ENCODE data around the gene BTRC.

Gene BTRC

DNA sequence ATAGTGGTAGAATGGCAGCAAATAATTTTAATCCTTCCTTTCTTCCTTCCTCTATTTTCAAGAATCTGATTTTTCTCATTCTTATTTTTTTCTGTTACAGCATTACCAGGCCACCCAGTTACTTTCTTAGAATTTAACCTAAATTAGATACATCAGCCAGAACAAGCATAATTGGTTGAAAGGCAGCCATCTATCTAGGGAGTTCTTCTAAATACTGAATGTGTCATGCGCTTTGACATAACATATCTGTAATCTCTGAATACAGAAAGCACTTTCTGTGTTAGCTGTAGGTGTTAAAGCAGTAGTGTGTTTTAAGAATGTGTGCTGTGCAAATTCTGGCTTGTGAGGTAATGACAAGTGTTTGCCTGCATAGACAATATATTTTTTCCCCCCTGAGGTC lies 97.3 kb downstream of the BTRC start:
- peaks cover 33% of the 10 kb centered on the region for H3K4me1 Mint-ChIP-seq (ENCODE audit: low read depth)
- no peak overlapping the region for H3K4me3 Mint-ChIP-seq
- DNase-seq (ENCODE audit: low spot score), result no peak
- peaks cover 15% of the 10 kb centered on the region for H3K27me3 Mint-ChIP-seq (ENCODE audit: low read depth)
- H3K36me3 Mint-ChIP-seq (ENCODE audit: low read depth), result no peaks in the 10 kb centered on the region
- no peaks in the 10 kb centered on the region for H3K9me3 Mint-ChIP-seq
- H3K27ac Mint-ChIP-seq, result no peak overlapping the region

DNA sequence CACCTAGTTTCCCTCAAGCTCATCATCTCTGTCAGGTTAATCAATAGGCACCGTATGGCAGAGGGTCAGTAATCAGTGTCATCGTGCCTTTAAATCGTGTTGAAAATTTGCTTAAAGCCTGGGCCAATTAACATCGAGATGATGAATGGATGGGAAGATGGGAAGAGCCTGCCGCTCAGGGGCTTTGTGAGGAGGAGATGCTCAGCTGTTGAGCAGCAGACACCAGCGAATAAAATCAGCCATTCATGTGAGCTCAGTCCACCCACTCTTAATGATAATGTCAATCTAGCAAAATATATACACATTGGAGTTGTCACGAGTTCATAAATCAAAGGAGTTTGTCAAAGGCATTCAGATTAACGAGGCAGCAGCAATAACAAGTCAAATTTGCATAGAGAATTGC lies 97.7 kb downstream of the BTRC start:
- no peak overlapping the region for H3K27ac Mint-ChIP-seq
- no peaks in the 10 kb centered on the region for H3K9me3 Mint-ChIP-seq
- H3K27me3 Mint-ChIP-seq (ENCODE audit: low read depth), result peaks cover 14% of the 10 kb centered on the region
- H3K4me3 Mint-ChIP-seq, result no peak overlapping the region
- no peak for DNase-seq (ENCODE audit: low spot score)
- peaks cover 33% of the 10 kb centered on the region for H3K4me1 Mint-ChIP-seq (ENCODE audit: low read depth)
- no peaks in the 10 kb centered on the region for H3K36me3 Mint-ChIP-seq (ENCODE audit: low read depth)

DNA sequence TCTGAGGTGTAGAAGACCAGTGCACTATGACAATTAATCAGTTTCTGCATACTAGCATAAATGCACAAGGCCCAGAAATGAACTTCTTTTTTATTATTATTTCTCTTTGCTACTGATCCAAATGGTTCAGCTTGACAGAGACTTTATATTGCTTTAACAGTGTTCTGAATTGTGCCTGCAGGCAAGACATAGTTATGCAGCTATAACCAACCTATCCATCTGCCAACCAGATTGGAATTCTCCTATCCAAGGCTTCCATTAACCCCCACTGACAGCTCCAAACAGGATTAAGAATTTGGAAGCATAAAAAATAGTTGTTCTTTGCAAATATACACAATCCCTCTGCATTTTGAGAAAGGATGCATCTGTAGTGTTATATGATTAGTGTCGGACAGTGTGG lies 98.2 kb downstream of the BTRC start:
- H3K27ac Mint-ChIP-seq, result no peak overlapping the region
- H3K36me3 Mint-ChIP-seq (ENCODE audit: low read depth), result peaks cover 1% of the 10 kb centered on the region
- no peak overlapping the region for H3K4me3 Mint-ChIP-seq
- no peak for DNase-seq (ENCODE audit: low spot score)
- peaks cover 33% of the 10 kb centered on the region for H3K4me1 Mint-ChIP-seq (ENCODE audit: low read depth)
- H3K9me3 Mint-ChIP-seq, result no peaks in the 10 kb centered on the region
- H3K27me3 Mint-ChIP-seq (ENCODE audit: low read depth), result peaks cover 15% of the 10 kb centered on the region

DNA sequence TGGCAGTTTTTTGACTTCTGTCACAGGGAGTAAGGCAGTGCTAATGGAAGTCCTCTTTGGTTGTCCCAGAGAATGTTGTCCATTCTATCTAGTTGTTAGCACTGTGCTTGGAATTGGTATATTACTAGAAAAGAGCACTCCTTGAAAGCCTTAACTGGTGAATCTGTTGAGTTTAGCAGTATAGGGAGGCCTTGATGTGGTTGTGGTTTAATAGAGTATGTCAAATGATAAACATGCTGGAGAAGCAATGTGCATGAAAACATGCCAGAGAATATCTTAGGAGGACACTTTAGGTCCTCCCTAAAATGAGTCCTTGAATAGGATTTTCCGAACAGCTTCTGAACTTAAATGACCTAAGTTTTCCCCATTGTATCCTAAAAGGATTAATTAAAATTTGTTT lies 98.6 kb downstream of the BTRC start:
- Mint-ChIP-seq H3K36me3 (ENCODE audit: low read depth) (peaks cover 2% of the 10 kb centered on the region), H3K4me1 (ENCODE audit: low read depth) (peaks cover 33% of the 10 kb centered on the region), H3K27me3 (ENCODE audit: low read depth) (peaks cover 17% of the 10 kb centered on the region), H3K27ac (no peak overlapping the region), H3K4me3 (no peak overlapping the region), H3K9me3 (no peaks in the 10 kb centered on the region)
- no peak for DNase-seq (ENCODE audit: low spot score)

DNA sequence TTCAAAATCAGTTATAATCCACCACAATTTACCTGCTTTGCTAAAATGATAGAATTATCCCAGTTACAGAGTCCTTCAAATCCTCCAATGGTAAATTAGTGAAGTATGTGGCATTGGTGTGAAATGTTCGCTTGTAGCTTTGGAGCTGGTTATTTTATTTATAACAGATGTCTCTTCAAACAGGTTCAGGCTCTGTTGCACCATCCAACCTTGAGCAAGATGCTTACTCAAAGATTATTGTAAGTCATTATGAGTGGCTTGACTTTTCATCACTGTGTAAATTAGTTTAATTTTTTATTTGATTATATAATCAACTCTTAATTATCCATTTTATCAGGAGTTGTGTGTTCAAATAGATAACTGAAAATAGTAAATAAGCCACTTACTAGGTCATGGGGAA lies 99.4 kb downstream of the BTRC start:
- H3K27me3 Mint-ChIP-seq (ENCODE audit: low read depth), result peaks cover 17% of the 10 kb centered on the region
- H3K36me3 Mint-ChIP-seq (ENCODE audit: low read depth), result peaks cover 2% of the 10 kb centered on the region
- no peak overlapping the region for H3K4me3 Mint-ChIP-seq
- H3K27ac Mint-ChIP-seq, result no peak overlapping the region
- H3K4me1 Mint-ChIP-seq (ENCODE audit: low read depth), result peaks cover 33% of the 10 kb centered on the region
- H3K9me3 Mint-ChIP-seq, result no peaks in the 10 kb centered on the region
- DNase-seq (ENCODE audit: low spot score), result no peak

DNA sequence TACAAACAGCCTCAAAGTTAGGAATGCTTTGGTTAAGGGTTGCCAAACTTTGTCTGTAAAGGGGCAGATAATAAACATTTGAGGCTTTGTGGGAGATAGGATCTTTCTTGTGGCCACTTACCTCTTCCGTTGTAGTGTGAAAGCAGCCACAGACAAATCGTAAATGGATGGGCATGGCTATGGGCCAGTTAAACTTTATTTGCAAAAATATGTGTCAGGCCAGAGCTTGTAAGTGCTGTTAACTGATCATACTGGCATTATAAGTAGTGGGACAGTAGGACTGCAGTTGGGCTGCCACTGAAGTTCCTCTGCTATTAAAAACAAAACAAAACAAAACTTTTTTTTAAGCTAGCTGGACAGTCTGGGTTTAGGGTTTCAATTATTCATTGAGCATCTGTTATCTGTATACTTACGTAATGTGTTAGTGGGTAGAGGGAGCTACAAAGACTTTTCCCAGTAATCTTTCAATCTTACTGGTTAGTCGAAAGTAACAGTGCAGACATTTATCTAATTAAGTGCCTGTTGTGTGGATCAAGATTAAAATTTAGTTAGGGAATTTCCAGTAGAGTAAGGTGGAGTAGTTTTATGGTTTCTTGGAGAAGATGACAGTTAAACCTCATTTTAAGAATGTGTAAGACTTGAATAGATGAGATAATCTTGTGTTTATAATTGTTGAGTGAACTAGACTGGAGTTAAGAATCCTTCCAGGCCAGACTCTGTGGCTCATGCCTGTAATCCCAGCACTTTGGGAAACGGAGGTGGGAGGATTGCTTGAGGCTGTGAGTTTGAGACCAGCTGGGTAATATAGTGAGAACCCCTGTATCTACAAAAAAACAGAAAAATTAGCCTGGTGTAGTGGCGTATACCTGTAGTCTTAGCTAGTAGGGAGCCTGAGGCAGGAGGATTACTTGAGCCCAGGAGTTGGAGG lies 100.1 kb downstream of the BTRC start:
- Mint-ChIP-seq H3K27ac (peak overlapping the region; percentile 15), H3K4me3 (peak overlapping the region; percentile 39), H3K9me3 (no peaks in the 10 kb centered on the region), H3K36me3 (ENCODE audit: low read depth) (peaks cover 2% of the 10 kb centered on the region), H3K4me1 (ENCODE audit: low read depth) (peaks cover 33% of the 10 kb centered on the region), H3K27me3 (ENCODE audit: low read depth) (peaks cover 16% of the 10 kb centered on the region)
- peak; percentile 11 for DNase-seq (ENCODE audit: low spot score)

DNA sequence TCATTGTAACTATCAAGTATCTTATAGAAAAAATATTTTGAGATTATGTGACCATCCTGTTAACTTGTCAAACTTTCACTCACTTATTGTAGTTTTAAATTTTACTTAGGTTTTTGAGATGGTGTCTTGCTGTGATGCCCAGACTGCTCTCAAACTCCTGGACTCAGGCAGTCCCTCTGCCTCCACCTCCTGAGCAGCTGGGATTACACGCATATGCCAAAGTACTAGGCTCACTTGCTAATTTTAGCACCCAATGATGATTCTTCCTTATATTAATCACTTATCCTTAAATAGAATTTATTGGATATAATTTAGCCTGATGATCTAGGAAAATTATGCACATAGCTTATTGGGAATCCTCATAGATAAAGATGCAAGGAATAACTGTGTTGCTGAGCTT lies 104.9 kb downstream of the BTRC start:
- DNase-seq (ENCODE audit: low spot score), result no peak
- Mint-ChIP-seq H3K9me3 (no peaks in the 10 kb centered on the region), H3K4me3 (no peak overlapping the region), H3K4me1 (ENCODE audit: low read depth) (peaks cover 15% of the 10 kb centered on the region), H3K36me3 (ENCODE audit: low read depth) (peaks cover 2% of the 10 kb centered on the region), H3K27ac (no peak overlapping the region), H3K27me3 (ENCODE audit: low read depth) (peaks cover 9% of the 10 kb centered on the region)

DNA sequence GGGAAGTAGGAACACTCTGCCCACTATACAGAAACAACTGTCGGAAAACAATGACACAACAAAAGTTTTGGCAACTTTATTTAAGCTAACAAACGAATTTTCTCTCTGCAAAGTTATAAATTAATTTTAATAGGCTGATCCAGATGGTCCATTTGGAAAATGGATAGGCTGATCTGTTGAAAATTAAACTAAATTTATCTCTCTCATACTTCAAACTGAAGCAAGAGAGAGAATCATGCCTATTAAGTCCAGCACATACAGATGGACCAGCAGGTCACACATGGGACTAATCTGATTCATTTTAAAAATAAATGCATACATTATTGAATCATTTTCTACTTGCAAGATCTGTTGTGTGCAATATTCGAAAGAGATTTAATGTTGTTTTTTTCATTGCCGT lies 110.1 kb downstream of the BTRC start:
- no peak overlapping the region for H3K4me3 Mint-ChIP-seq
- no peak for DNase-seq (ENCODE audit: low spot score)
- H3K27me3 Mint-ChIP-seq (ENCODE audit: low read depth), result peaks cover 3% of the 10 kb centered on the region
- no peak overlapping the region for H3K27ac Mint-ChIP-seq
- H3K4me1 Mint-ChIP-seq (ENCODE audit: low read depth), result peaks cover 5% of the 10 kb centered on the region
- H3K36me3 Mint-ChIP-seq (ENCODE audit: low read depth), result peaks cover 3% of the 10 kb centered on the region
- H3K9me3 Mint-ChIP-seq, result no peaks in the 10 kb centered on the region

DNA sequence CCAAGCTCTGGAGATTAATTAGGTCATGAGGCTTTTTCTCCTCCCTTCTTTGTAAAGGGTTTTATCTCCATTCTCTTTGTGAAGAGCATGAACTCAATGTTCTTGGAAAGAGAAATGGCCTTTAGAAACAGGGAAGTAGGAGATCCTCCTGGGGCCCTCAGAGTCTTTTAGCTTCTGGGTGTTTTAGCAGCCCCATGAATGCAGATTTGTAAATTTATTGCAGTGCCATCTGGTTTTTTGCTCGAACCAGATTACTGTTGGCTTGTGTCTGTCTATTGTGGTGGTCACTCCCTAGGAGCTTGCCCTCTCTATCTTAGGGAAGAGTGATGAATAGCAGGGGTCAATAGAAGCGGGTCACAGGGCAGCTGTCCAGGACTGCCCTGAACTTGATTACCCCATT lies 110.6 kb downstream of the BTRC start:
- DNase-seq (ENCODE audit: low spot score), result no peak
- Mint-ChIP-seq H3K4me1 (ENCODE audit: low read depth) (peaks cover 5% of the 10 kb centered on the region), H3K36me3 (ENCODE audit: low read depth) (peaks cover 3% of the 10 kb centered on the region), H3K4me3 (no peak overlapping the region), H3K27me3 (ENCODE audit: low read depth) (peaks cover under 1% of the 10 kb centered on the region), H3K9me3 (no peaks in the 10 kb centered on the region), H3K27ac (no peak overlapping the region)

DNA sequence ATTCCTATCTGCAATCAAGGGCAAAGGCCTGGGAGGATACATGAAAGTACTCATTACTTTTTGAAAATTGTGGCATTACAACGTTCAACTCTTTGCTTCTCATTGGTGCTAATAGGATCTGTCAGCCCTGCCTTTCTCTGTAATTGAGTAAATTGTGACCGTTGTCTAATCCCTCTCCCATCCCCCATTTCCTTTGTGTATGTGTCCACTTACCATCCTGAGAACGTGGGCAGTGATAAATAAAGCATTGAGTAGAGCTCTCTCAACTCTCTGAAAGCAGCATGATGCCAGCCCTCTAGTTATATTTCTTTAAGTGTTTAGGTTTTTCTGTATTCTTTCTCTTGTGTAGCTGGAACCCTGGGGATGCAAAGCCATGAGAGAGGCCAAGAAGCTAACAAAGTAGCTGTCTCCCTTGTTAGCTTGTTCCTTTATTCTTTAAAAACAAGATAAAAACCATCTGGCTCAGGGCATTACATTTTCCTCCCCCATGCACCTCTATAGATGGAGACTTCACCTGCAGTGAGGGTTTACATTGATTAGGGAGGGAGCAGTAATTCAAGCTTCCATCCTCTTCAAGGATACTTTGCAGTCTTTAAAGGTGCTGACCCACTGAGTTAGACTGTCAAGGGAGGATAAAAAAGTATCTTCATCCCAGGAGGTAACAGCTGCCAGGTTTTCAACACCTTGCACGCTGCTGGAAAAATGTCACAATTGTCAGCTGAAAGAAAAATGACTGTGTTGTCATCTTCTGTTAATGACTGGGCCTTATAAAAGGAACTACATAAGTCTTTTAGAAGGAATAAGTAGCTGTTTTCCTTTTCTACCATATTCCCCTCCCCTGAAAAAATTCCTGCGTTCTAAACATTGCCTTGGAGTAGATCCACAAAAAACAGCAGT lies 112.3 kb downstream of the BTRC start:
- Mint-ChIP-seq H3K4me3 (no peak overlapping the region), H3K27ac (no peak overlapping the region), H3K4me1 (ENCODE audit: low read depth) (peaks cover 5% of the 10 kb centered on the region), H3K36me3 (ENCODE audit: low read depth) (peaks cover 3% of the 10 kb centered on the region), H3K27me3 (ENCODE audit: low read depth) (no peaks in the 10 kb centered on the region), H3K9me3 (no peaks in the 10 kb centered on the region)
- no peak for DNase-seq (ENCODE audit: low spot score)

DNA sequence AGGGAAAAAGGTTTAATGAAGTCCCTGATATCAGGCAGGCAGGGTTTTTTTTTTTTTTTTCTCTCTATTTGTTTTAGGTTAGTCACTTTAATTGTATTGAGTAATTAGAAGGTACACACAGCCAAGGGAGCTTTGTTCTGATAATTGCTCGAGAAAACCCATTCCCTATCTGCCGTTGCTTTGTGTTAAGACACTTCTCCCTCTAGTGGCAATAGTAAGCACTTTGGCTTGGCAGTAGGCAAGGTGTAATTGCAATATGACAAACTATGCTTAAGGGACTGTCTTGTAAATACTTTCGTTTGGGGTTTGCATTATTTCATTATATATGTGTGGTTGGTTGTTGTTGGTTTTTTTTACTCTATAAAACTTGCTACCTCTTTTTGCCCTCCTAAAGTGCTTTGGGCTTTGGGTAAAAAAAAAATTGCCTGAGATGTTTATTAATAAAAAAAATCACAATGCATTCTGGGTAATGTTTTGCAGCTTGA lies 113.4 kb downstream of the BTRC start:
- Mint-ChIP-seq H3K36me3 (ENCODE audit: low read depth) (peaks cover 3% of the 10 kb centered on the region), H3K4me1 (ENCODE audit: low read depth) (peaks cover 5% of the 10 kb centered on the region), H3K27ac (no peak overlapping the region), H3K4me3 (no peak overlapping the region), H3K27me3 (ENCODE audit: low read depth) (no peaks in the 10 kb centered on the region), H3K9me3 (no peaks in the 10 kb centered on the region)
- DNase-seq (ENCODE audit: low spot score), result peak; percentile 15

DNA sequence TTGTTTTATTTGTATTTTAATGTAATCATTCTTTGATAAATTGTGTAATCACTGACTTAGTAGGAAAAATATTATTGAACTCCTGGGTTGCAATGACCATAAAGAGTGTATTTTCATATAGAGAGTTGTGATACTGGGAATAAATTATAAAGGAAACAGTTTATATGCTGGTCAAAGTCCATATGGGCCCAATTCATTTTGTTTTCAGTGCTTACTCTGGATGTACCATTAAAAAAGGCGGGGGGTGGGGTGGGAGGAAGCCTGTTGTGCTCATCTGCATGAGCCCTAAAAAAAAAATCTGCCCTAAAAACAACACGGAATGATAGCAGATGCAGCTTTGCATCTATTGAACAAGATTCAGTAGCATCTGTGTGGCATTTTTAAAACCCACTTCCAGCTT lies 114.2 kb downstream of the BTRC start:
- H3K27ac Mint-ChIP-seq, result no peak overlapping the region
- no peaks in the 10 kb centered on the region for H3K9me3 Mint-ChIP-seq
- H3K27me3 Mint-ChIP-seq (ENCODE audit: low read depth), result no peaks in the 10 kb centered on the region
- peaks cover 5% of the 10 kb centered on the region for H3K4me1 Mint-ChIP-seq (ENCODE audit: low read depth)
- DNase-seq (ENCODE audit: low spot score), result no peak
- no peak overlapping the region for H3K4me3 Mint-ChIP-seq
- peaks cover 3% of the 10 kb centered on the region for H3K36me3 Mint-ChIP-seq (ENCODE audit: low read depth)

DNA sequence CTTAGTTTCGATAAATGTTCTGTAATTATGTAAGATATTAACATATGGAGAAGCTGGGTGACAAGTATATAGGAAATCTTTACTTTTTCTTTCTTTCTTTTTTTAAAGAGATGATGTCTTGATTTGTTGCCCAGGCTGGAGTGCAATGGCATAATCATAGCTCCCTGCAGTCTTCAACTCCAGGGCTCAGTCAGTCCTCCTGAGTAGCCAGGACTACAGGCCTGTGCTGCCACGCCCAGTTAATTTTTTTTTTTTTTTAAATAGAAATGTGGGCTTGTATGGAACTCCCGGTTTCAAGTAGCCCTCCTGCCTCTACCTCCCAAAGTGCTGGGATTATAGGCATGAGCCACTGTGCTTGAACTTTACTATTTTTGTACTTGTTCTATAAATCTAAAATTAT lies 122.4 kb downstream of the BTRC start:
- no peak overlapping the region for H3K4me3 Mint-ChIP-seq
- no peaks in the 10 kb centered on the region for H3K9me3 Mint-ChIP-seq
- DNase-seq (ENCODE audit: low spot score), result no peak
- no peaks in the 10 kb centered on the region for H3K36me3 Mint-ChIP-seq (ENCODE audit: low read depth)
- peaks cover 4% of the 10 kb centered on the region for H3K4me1 Mint-ChIP-seq (ENCODE audit: low read depth)
- no peak overlapping the region for H3K27ac Mint-ChIP-seq
- no peaks in the 10 kb centered on the region for H3K27me3 Mint-ChIP-seq (ENCODE audit: low read depth)

DNA sequence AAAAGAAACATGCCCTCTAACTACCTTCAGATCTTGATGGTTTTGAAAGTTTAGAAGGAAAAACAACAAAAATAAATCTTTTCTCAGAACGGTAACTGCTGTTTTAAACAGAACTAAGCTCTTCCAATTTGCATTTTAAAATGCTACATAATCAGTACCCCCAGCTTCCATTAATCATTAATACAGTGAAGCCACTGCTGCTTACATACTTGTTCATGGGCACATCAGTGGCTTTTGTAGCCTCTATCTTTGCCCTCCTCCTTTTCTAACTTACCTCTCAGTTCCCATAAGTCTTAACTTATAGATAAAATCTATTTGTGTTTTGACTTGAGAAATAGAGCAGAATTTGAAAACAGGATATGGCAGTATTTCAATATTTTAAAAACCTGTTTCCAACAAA lies 125.0 kb downstream of the BTRC start:
- Mint-ChIP-seq H3K9me3 (no peaks in the 10 kb centered on the region), H3K36me3 (ENCODE audit: low read depth) (no peaks in the 10 kb centered on the region), H3K4me1 (ENCODE audit: low read depth) (peaks cover 4% of the 10 kb centered on the region), H3K4me3 (no peak overlapping the region), H3K27me3 (ENCODE audit: low read depth) (no peaks in the 10 kb centered on the region), H3K27ac (no peak overlapping the region)
- no peak for DNase-seq (ENCODE audit: low spot score)
